ENCODE results near the gene C1orf174.

DNA sequence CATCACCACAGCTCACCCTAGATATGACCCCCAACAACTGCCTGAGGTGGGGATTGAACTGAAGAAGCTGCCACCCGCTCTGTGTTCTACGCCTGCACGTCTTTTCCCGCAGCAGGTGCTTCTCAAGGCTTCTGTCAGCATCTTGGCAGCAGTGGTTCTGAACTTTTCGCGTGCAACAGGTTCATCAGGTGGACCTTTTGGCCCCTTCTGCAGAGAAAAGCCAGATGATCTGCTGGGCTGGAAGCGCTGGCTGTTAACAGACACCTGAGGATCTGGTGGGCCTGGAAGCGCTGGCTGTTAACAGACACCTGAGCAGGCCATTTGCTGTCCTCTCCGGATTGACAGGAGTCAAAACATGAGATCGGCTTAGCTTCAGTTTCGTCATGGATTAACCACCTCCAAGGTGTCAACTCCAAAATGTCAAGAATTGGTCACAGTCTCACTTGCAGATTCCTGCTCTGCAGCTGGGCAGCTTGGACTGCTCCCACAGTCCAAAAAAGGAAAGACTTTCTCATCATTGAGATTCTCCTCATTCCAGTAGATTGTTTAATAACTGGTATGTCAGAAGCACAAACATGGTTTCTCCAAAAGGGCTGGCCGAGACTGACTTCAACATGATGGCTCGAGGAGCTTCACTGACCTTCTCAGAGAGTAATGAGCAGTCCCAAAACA is 4.7 kb downstream of the C1orf174 start:
- TF ChIP-seq YY1 (IDR thresholded peaks at IDR 0.05; ENCODE audit: low read depth) = no peak
- TF ChIP-seq NFIC (IDR thresholded peaks at IDR 0.05) = no peak
- no peak for TF ChIP-seq REST (IDR thresholded peaks at IDR 0.05; ENCODE audit: low read depth)
- no peak for TF ChIP-seq EP300 (IDR thresholded peaks at IDR 0.05; ENCODE audit: borderline replicate concordance)
- no peak for TF ChIP-seq MAX (IDR thresholded peaks at IDR 0.05)
- no peak for TF ChIP-seq RAD21 (IDR thresholded peaks at IDR 0.05; ENCODE audit: low read depth)
- TF ChIP-seq, protein P1, sequence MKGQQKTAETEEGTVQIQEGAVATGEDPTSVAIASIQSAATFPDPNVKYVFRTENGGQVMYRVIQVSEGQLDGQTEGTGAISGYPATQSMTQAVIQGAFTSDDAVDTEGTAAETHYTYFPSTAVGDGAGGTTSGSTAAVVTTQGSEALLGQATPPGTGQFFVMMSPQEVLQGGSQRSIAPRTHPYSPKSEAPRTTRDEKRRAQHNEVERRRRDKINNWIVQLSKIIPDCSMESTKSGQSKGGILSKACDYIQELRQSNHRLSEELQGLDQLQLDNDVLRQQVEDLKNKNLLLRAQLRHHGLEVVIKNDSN (IDR thresholded peaks at IDR 0.05) = no peak
